Measurements from ENCODE around the gene SDR9C7.

The SDR9C7 gene

GRCh38 chr12:56877195-56878009 lies 56.8 kb downstream of the SDR9C7 start:
- no peak for DNase-seq (ENCODE audit: low read depth, low spot score)

GRCh38 chr12:56874821-56875220 lies 59.4 kb downstream of the SDR9C7 start:
- DNase-seq (ENCODE audit: low read depth, low spot score), result peak; percentile 25

- DNase-seq (ENCODE audit: low read depth, low spot score), result no peak
Measured at GRCh38 chr12:56873382-56873781, 60.8 kb downstream of the SDR9C7 start.

Measured in iPS DF 19.7 (cell line).